NCI-H2196 (cell line): ENCODE data around the gene SPSB2.
"Not testable (repeated sequence)": the region's sequence is repeated elsewhere in the genome, so short reads cannot be mapped to it uniquely, and the experiment has no call there.

Source experiments
- DNase-seq: peaks from one replicate; lab custom pipeline; 2025; ENCODE audit not compliant: unreplicated experiment; lab: John Stamatoyannopoulos, UW

SPSB2 gene

DNA sequence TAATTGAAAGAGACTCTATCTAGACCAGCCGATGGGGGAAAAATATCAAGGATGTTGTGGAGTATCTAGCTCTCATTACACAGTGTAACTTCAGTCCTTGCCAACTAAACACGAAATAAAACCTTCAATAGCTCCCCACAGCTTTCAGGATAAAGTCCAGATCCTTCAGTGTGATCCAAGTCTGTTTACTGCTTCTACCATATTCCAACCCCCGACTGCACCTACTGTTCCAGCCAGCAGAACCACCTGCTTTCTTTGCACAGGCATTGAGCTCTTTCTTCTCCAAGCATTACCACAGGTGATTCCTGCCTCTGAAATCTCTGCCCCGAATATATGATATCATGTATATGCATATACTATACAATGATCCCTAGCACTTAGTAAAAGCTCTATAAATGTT is 29.3 kb upstream of the SPSB2 start:
- no peak for DNase-seq

DNA sequence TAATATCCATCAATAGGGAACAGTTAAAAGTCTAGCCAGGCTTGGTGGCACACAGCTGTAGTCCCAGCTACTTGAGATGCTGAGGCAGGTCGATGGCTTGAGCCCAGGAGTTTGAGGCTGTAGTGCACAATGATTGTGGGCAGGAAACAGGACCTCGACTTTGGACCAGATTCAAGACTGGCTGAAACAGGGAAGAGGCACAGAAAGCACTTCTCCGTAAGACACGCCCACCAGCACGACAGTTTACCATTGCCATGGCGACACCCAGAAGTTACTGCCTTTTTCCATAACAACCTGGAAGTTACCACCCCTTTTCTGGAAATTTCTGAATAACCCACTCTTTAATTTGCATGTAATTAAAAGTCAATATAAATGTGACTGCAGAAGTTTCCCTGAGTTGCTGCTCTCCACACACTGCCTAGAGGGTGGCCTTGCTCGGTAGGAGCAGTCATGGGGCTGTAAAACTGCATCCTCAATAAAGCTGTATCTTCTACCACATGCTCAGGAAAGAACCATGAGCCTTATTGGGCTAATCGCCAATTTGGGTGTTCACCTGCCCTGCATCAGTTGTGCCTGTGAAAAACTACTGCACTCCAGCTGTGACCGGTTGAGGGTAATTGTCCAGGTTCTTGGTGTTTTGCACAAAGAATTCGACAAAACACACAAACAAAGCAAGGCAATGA is 26.9 kb upstream of the SPSB2 start:
- peak; percentile 65 for DNase-seq

DNA sequence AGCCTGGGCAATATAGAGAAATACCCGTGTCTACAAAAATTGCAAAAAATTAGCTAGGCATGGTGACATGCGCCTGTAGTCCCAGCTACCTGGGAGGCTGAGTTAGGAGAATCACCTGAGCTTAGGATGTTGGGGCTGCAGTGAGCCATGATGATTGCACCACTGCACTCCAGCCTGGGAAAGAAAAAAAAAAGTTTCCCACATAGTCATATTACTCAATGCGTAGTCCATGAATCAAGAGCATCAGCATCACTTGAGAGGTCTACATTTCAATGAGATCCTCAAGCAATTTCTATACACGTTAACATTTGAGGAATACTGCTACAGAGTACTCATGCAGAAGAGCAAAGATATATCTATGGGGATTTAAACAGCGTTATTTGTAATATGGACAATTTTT is 26.3 kb upstream of the SPSB2 start:
- DNase-seq = no peak

- no peak for DNase-seq
Measured at GRCh38 chr12:6896846-6897435, 23.8 kb upstream of the SPSB2 start.

- DNase-seq = no peak
Measured at GRCh38 chr12:6894321-6894720, 21.2 kb upstream of the SPSB2 start.

GRCh38 chr12:6892683-6893082 is 19.6 kb upstream of the SPSB2 start:
- not testable (repeated sequence) for DNase-seq

GRCh38 chr12:6891646-6892001 is 18.5 kb upstream of the SPSB2 start:
- no peak for DNase-seq

GRCh38 chr12:6890789-6891645 is 17.9 kb upstream of the SPSB2 start:
- peak; percentile 83 for DNase-seq

- DNase-seq = not testable (repeated sequence)
Measured at GRCh38 chr12:6889775-6890573, 16.9 kb upstream of the SPSB2 start.

- not testable (repeated sequence) for DNase-seq
Measured at GRCh38 chr12:6888794-6889193, 15.7 kb upstream of the SPSB2 start.

GRCh38 chr12:6888360-6888759 is 15.3 kb upstream of the SPSB2 start:
- DNase-seq = no peak

GRCh38 chr12:6887460-6887859 is 14.4 kb upstream of the SPSB2 start:
- no peak for DNase-seq

GRCh38 chr12:6886206-6886999 is 13.3 kb upstream of the SPSB2 start:
- DNase-seq = not testable (repeated sequence)

- DNase-seq = no peak
Measured at GRCh38 chr12:6884539-6884938, 11.4 kb upstream of the SPSB2 start.

DNA sequence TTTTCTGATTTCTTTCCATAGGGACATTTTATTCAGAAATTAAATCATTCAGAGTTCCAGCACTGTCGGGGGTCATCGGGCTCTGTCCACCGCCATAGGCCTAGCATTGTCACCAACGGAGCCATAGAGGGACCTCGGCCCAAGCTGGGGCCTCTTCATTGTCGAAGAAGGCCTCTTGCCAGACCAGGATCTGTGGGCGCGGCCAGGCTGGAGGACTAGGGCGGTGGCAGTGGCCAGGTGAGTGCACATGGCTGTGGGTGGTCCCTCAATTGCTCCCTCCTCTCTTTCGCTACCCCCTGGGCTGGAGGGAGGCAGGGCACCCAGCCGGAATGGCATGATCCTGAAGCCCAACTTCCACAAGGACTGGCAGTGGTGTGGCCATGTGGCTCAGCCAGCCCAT is 10.6 kb upstream of the SPSB2 start:
- no peak for DNase-seq

GRCh38 chr12:6883252-6883651 is 10.1 kb upstream of the SPSB2 start:
- no peak for DNase-seq

- DNase-seq = not testable (repeated sequence)
Measured at GRCh38 chr12:6879824-6880223, 6.7 kb upstream of the SPSB2 start.

GRCh38 chr12:6874015-6874368 is 889 bp upstream of the SPSB2 start:
- DNase-seq = not testable (repeated sequence)

- peak; percentile 57 for DNase-seq
Measured at GRCh38 chr12:6872073-6873048, 742 bp downstream of the SPSB2 start.
